ENCODE data around the gene NLRP8.
"Not testable (repeated sequence)": the region's sequence is repeated elsewhere in the genome, so short reads cannot be mapped to it uniquely, and the experiment has no call there.

Gene NLRP8

DNA sequence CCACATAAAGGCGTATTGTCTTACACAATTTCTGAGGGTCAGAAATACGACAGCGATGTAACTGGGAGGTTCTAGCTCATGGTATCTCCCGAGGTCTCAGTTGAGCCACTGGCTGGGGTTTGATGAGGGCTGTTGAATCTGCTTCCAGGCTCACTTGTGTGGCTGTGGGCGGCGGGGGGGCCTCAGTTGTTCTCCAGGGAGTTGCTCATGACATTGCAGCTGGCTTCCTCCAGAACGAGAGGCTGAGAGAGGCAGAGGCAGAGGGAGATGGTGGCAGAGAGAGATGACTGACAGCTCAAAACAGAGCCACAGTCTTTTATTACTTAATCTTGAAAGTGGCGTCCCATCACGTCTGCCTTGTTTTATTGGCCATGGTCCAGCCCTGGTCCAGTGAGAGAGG, 32.8 kb downstream of the NLRP8 start:
- DNase-seq, result no peak

DNA sequence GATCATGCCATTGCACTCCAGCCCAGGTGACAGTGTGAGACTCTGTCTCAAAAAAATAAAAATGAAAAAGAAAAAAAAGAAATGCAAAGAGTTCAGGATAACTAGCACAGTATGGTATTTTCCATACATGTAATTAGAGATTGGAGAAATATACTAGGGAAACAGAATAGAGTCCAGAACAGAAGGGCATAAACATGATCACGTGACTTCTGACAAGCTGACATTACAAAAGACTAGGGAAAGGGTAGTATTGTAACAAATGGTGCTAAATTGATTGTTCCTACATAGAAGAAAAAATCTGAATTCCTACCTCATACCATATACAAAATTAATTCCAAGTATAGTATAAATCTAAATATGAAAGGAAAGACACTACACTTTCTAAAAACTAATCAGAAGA, 37.6 kb downstream of the NLRP8 start:
- DNase-seq, result no peak

DNA sequence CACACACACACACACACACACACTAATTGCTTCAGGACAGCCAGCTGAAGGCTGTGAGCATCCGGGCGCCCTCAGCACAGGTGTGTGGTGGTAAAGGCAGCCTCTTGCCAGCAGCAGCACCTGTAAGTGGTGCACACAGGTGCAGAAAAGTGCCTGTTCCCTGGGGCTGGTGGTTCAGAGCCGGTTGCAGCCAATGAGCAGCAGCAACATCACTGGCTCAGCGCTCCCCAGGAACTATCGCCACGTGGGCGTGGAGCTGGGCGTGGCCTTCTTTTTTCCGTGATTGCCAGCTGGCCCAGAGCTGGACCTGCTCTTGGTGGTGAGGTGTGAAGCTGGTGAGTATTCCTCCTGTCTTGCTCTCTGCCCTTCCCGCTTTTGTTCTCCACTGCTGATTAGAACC, 38.9 kb downstream of the NLRP8 start, which contains the start of gene NLRP5:
NLRP5 (plus strand) TSS at position 289 of the 400 bp plus-strand sequence.
- DNase-seq, result peak; percentile 16

DNA sequence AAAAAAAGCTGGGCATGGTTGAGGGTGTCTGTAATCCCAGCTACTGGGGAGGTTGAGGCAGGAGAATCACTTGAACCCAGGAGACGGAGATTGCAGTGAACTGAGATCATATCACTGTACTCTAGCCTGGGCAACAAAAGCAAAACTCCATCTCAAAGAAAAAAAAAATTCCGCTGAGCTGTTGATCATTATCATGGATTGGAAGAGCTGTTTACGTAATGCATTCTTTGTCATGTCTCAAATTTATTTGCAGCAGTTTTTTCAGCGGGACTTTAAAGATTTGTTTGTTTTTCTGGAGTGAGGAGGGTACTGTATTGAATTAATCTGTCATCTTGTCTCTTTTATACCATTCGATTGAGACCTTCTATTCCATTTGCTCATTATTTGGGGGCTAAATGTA, 43.2 kb downstream of the NLRP8 start:
- no peak for DNase-seq

DNA sequence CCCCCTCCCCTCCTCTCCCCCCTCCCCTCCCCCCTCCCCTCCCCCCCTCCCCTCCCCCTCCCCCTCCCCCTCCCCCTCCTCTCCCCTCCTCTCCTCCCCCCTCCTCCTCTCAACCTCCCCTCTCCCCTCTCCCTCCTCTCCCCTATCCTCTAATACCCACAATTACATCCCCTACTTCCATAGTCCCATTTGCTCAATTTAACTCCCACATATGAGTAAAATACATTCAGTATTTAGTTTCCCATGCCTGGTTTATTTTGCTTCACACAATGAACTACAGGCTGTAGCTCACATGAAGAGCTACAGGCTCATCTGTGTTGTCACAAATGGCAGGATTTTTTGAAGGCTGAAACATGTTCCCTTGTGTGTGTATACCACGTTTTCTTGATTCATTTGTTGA, 45.9 kb downstream of the NLRP8 start:
- no peak for DNase-seq

DNA sequence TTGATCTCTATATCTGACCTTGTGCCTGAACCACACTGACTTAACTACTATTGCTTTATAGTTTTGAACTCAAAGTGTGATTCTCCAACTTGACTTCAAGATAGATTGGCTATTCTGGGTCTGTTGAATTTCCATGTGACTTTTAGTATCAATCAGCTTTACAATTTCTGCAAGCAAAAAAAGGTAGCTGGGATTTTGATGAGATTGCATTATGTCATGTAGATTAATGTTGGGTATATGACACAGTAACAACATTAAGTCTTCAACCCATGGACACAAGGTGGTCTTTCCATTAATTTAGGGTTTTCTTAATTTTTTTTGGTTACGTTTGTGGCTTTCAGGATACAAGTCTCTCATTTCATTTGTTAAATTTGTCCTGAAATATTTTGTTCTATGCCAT, 67.1 kb downstream of the NLRP8 start:
- DNase-seq, result no peak

DNA sequence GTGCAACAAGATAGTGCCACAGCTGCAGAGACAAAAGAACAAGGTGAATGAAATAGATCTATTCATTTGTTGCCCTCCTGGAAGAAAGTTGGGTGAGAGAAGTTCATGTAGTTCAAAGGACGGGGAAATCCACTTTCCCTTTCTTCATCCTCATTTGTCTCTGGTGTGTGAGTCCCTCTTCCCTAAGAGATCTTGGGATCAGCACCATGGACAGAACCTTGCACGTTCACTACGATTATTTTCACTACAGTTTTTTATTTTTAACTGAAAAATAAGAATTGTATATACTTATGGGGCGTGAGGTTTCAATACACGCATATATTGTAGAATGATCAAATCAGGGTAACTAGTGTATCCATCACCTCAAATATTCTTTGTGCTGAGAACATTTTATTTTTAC, 68.1 kb downstream of the NLRP8 start:
- DNase-seq, result no peak

DNA sequence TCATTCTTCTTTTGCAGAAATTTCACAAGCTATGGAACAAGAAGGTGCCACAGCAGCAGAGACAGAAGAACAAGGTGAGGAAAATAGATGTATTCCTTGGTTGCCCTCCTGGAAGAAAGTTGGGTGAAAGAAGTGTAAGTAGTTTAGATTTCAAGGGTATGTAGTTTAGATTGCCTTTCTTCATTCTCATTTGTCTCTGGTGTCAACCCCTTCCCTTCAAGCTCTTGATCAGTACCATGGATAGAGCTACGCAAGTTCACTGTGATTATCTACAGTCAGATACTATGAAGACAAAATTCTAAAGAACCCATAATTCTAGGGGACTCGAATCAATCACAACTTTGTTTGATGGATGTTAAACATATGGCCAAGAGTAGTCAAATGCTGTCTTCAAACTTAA, 71.7 kb downstream of the NLRP8 start:
- DNase-seq, result not testable (repeated sequence)

DNA sequence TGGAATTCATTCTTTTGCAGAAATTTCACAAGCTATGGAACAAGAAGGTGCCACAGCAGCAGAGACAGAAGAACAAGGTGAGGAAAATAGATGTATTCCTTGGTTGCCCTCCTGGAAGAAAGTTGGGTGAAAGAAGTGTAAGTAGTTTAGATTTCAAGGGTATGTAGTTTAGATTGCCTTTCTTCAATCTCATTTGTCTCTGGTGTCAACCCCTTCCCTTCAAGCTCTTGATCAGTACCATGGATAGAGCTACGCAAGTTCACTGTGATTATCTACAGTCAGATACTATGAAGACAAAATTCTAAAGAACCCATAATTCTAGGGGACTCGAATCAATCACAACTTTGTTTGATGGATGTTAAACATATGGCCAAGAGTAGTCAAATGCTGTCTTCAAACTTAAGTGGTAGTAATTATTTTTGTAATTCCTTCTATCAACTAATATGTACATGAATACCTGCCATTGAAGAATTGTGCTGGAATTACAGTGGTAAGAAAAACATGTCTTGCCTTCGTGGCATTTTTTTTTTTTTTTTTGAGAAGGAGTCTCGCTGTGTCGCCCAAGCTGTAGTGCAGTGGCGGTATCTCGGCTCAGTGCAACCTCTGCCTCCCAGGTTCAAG, 72.8 kb downstream of the NLRP8 start:
- DNase-seq, result not testable (repeated sequence)

DNA sequence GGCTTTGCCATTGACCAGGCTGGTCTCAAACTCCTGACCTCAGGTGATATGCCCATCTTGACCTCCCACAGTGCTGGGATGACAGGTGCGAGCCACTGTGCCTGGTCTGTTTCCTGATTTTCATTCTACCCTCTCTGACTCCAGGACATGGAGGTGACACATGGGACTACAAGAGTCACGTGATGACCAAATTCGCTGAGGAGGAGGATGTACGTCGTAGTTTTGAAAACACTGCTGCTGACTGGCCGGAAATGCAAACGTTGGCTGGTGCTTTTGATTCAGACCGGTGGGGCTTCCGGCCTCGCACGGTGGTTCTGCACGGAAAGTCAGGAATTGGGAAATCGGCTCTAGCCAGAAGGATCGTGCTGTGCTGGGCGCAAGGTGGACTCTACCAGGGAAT, 79.1 kb downstream of the NLRP8 start:
- no peak for DNase-seq

All from NCI-H146 (cell line).